Mucosa of rectum (tissue), 2 donors: Measurements from ENCODE around the gene SELENOO.

ENCODE experiments used
- H3K27ac ChIP-seq, 2 donors: one replicate each; pipeline ENCODE4 v1.7.0; 2013; ENCODE audit warnings: inconsistent platforms in 2 of 2, low read depth in 2 of 2, low read length in 2 of 2
- H3K27me3 ChIP-seq, 2 donors: one replicate each; pipeline ENCODE4 v1.7.0; 2013; ENCODE audit warnings: low read length in 2 of 2; ENCODE audit not compliant: control insufficient read depth in 2 of 2, insufficient read depth in 2 of 2
- H3K36me3 ChIP-seq, 2 donors: one replicate each; pipeline ENCODE4 v1.7.0; 2013; ENCODE audit warnings: low read length in 2 of 2; ENCODE audit not compliant: control insufficient read depth in 2 of 2, insufficient read depth in 2 of 2
- H3K4me1 ChIP-seq, 2 donors: one replicate each; pipeline ENCODE4 v1.7.0; 2013; ENCODE audit warnings: low read length in 2 of 2, mild to moderate bottlenecking in 1 of 2; ENCODE audit not compliant: control insufficient read depth in 2 of 2, insufficient read depth in 2 of 2
- H3K4me3 ChIP-seq, 2 donors: one replicate each; pipeline ENCODE4 v1.7.0; 2013; ENCODE audit warnings: low read length in 2 of 2
- H3K9ac ChIP-seq, 2 donors: one replicate each; pipeline ENCODE4 v1.7.0; 2013; ENCODE audit warnings: low read length in 2 of 2, low read depth in 1 of 2, mild to moderate bottlenecking in 1 of 2
- H3K9me3 ChIP-seq, 2 donors: one replicate each; pipeline ENCODE4 v1.7.0; 2013; ENCODE audit warnings: low read length in 2 of 2; ENCODE audit not compliant: control insufficient read depth in 2 of 2
- donor health status: healthy.
- donor health status: Normal muscosa, but diverticular disease.

Gene SELENOO

GRCh38 chr22:50262460-50262911, 61.7 kb downstream of the SELENOO start:
- Histone ChIP-seq H3K9me3 (no peaks in the 10 kb centered on the region), H3K4me3 (no peak overlapping the region), H3K4me1 (no peaks in the 10 kb centered on the region)

DNA sequence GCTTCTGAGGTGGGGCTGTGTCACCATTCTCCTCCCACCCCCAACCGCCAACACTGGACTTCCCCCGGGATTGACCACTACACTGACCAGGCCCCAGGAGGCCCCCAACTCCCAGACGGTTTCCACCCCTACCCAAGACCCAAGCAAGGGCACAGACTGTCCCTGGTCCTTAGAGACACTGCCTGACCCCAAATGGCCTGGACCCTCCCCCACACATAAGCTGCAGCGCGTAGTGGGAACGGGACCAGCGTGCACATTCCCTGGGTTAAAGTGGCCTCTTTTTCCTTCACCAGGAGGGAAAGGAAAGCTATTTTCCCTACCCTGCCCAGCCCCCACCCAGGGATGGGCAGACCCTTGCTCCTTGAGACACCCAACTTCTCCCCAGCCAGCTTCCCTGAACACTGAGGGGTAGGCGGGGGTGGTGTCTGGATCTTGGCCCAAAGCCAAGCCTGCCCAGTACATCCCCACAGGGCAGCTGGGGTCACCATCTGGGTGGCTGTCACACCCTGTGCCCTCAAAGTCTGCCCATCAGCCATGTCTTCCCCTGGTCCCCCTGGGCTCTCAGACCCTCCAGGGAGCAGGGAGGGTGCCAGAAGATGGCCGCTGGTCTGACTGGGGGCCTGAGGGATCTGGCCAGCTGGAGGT, 62.3 kb downstream of the SELENOO start:
- no peak overlapping the region for H3K27ac ChIP-seq
- H3K9ac ChIP-seq = no peak overlapping the region
- H3K9me3 ChIP-seq = no peaks in the 10 kb centered on the region
- H3K4me3 ChIP-seq = no peak overlapping the region
- H3K4me1 ChIP-seq = peaks cover 0 to 4% of the 10 kb centered on the region in 2 donors
- no peaks in the 10 kb centered on the region for H3K36me3 ChIP-seq
- H3K27me3 ChIP-seq = peaks cover 12 to 23% of the 10 kb centered on the region in 2 donors

More at GRCh38 chr22:50262460-50262911, 61.7 kb downstream of the SELENOO start:
- H3K9ac ChIP-seq = no peak overlapping the region
- peaks cover 12 to 24% of the 10 kb centered on the region in 2 donors for H3K27me3 ChIP-seq
- no peak overlapping the region for H3K27ac ChIP-seq
- H3K36me3 ChIP-seq = no peaks in the 10 kb centered on the region

- Histone ChIP-seq H3K36me3 (no peaks in the 10 kb centered on the region), H3K4me3 (no peak overlapping the region), H3K9ac (no peak overlapping the region), H3K27ac (no peak overlapping the region), H3K27me3 (peaks cover 7 to 18% of the 10 kb centered on the region in 2 donors), H3K9me3 (no peaks in the 10 kb centered on the region), H3K4me1 (peaks cover 0 to 5% of the 10 kb centered on the region in 2 donors)
Observed at GRCh38 chr22:50264104-50264745, 63.4 kb downstream of the SELENOO start.

GRCh38 chr22:50264946-50265669, 64.3 kb downstream of the SELENOO start:
- Histone ChIP-seq H3K4me1 (peaks cover 0 to 5% of the 10 kb centered on the region in 2 donors), H3K9ac (no peak overlapping the region), H3K27ac (no peak overlapping the region), H3K9me3 (no peaks in the 10 kb centered on the region), H3K27me3 (peaks cover 8 to 18% of the 10 kb centered on the region in 2 donors), H3K4me3 (no peak overlapping the region), H3K36me3 (no peaks in the 10 kb centered on the region)

GRCh38 chr22:50266994-50267393, 66.2 kb downstream of the SELENOO start:
- H3K36me3 ChIP-seq = no peaks in the 10 kb centered on the region
- H3K27me3 ChIP-seq = peaks cover 8 to 13% of the 10 kb centered on the region in 2 donors
- no peaks in the 10 kb centered on the region for H3K9me3 ChIP-seq
- no peak overlapping the region for H3K9ac ChIP-seq
- peaks cover 16 to 18% of the 10 kb centered on the region in 2 donors for H3K4me1 ChIP-seq
- H3K4me3 ChIP-seq = no peak overlapping the region
- H3K27ac ChIP-seq = no peak overlapping the region
